ENCODE results near the gene SAMD1. TPM values are rescaled to one million over a fixed set of nuclear protein-coding genes. Genes with fewer than 3 reads are reported as not detected.

SAMD1 gene
- total RNA-seq, 1 experiment from 2014 or later = 108 TPM

DNA sequence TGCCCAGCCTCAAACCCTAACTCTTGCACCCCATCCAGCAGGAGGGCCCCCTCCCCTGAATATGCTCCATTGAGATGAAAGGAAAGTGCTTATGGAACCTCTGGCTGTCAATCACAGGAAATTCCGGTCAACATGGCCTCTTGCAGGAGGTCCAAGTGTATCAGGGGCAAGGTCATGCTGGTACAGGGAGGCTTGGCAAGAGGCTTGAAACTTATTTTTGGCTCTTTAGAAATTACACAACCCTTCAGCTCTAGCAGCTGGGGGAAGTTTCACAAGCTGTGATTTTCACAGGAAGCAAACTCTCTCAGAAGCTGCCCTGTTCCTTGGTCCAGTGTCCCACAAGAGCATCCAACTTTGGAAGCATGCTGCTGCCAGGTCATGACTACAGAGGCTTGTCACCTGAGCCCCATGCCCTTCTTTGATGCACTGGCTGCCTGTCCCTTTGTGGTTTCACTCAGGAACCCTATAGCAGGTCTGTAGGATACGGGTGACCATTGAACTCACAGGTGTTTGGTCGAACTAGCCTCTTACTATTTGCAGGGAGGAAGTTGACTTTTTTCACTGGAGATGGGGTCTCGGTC is 37.5 kb upstream of the SAMD1 start:
- WGBS (ENCODE audit: extremely low coverage, insufficient read length, low lambda C conversion rate) = no CpG with 5 or more reads among the region's 4 CpGs
- H4K20me1 ChIP-seq (ENCODE audit: control insufficient read depth, insufficient read depth, insufficient read length) = no peaks in the 10 kb centered on the region
- H2BK5ac ChIP-seq (ENCODE audit: insufficient read length, low read length) = no peak overlapping the region
- Mint-ChIP-seq H3K4me3 (no peak overlapping the region), H3K4me1 (no peaks in the 10 kb centered on the region), H3K36me3 (ENCODE audit: insufficient read depth in 1 of 3, low read depth in 3 of 3) (peaks cover 30 to 54% (median 52%) of the 10 kb centered on the region in 3 experiments; a peak in 6 of 7 replicates), H3K27ac (no peak overlapping the region), H3K9me3 (no peaks in the 10 kb centered on the region), H3K27me3 (ENCODE audit: low read depth) (no peaks in the 10 kb centered on the region)
- H3T11ph ChIP-seq (ENCODE audit: low read length) = no peak overlapping the region
- H3K23me2 ChIP-seq (ENCODE audit: insufficient read length, low read depth, low read length, poor library complexity, severe bottlenecking) = no peaks in the 10 kb centered on the region
- H2AFZ ChIP-seq (ENCODE audit: low read length) = no peak overlapping the region
- H3K56ac ChIP-seq (ENCODE audit: insufficient read length, low read depth, low read length) = no peak overlapping the region
- no peaks in the 10 kb centered on the region for H3K4me1 ChIP-seq (ENCODE audit: insufficient read depth, low read length)
- no peak overlapping the region for H3K9ac ChIP-seq (ENCODE audit: extremely low read depth, insufficient read length, low read length)
- H3K27me3 ChIP-seq (ENCODE audit: insufficient read depth, low read length) = no peaks in the 10 kb centered on the region
- H2BK20ac ChIP-seq (ENCODE audit: low read depth, low read length, poor library complexity, severe bottlenecking) = no peak overlapping the region
- H4K5ac ChIP-seq (ENCODE audit: insufficient read length, low read depth, low read length) = no peak overlapping the region
- no peak overlapping the region for H3K23ac ChIP-seq (ENCODE audit: insufficient read length, low read depth, low read length)
- TF ChIP-seq, protein P1, sequence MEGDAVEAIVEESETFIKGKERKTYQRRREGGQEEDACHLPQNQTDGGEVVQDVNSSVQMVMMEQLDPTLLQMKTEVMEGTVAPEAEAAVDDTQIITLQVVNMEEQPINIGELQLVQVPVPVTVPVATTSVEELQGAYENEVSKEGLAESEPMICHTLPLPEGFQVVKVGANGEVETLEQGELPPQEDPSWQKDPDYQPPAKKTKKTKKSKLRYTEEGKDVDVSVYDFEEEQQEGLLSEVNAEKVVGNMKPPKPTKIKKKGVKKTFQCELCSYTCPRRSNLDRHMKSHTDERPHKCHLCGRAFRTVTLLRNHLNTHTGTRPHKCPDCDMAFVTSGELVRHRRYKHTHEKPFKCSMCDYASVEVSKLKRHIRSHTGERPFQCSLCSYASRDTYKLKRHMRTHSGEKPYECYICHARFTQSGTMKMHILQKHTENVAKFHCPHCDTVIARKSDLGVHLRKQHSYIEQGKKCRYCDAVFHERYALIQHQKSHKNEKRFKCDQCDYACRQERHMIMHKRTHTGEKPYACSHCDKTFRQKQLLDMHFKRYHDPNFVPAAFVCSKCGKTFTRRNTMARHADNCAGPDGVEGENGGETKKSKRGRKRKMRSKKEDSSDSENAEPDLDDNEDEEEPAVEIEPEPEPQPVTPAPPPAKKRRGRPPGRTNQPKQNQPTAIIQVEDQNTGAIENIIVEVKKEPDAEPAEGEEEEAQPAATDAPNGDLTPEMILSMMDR (conservative IDR thresholded peaks at IDR 0.05) = no peak
- DNase-seq = no peak
- no peak overlapping the region for H3K27ac ChIP-seq (ENCODE audit: insufficient read length, low read depth, low read length)
- H3K4ac ChIP-seq (ENCODE audit: low read depth, low read length) = no peak overlapping the region
- no peak overlapping the region for H3K14ac ChIP-seq (ENCODE audit: insufficient read depth, low read length)
- H2BK120ac ChIP-seq (ENCODE audit: low read depth, low read length, poor library complexity, severe bottlenecking) = no peak overlapping the region
- no peaks in the 10 kb centered on the region; the same call in 1 of the 2 replicates for H3K79me2 ChIP-seq (ENCODE audit: insufficient read depth, low read length)
- no peak overlapping the region for H2AK5ac ChIP-seq (ENCODE audit: insufficient read length, low read length)
- no peak overlapping the region for H3K4me2 ChIP-seq (ENCODE audit: insufficient read depth, insufficient read length, low read length)
- no peaks in the 10 kb centered on the region for H3K9me3 ChIP-seq (ENCODE audit: control insufficient read depth, low read depth, low read length)
- no peak overlapping the region for H3K18ac ChIP-seq (ENCODE audit: insufficient read length, low read depth, low read length)
- H4K91ac ChIP-seq (ENCODE audit: insufficient read length, low read depth, low read length) = no peak overlapping the region
- no peak overlapping the region for H2BK12ac ChIP-seq (ENCODE audit: insufficient read length, low read depth, low read length)
- H2BK15ac ChIP-seq (ENCODE audit: low read depth, low read length) = no peak overlapping the region
- no peak overlapping the region for H4K8ac ChIP-seq (replicated peaks; ENCODE audit: insufficient read length, low read depth, low read length)
- no peaks in the 10 kb centered on the region for H3K79me1 ChIP-seq (ENCODE audit: insufficient read depth, low read depth, low read length, poor library complexity, severe bottlenecking)
